Measurements from ENCODE around the gene SULT1A2.
"Not testable (repeated sequence)": the region's sequence is repeated elsewhere in the genome, so short reads cannot be mapped to it uniquely, and the experiment has no call there.

Gene SULT1A2

DNA sequence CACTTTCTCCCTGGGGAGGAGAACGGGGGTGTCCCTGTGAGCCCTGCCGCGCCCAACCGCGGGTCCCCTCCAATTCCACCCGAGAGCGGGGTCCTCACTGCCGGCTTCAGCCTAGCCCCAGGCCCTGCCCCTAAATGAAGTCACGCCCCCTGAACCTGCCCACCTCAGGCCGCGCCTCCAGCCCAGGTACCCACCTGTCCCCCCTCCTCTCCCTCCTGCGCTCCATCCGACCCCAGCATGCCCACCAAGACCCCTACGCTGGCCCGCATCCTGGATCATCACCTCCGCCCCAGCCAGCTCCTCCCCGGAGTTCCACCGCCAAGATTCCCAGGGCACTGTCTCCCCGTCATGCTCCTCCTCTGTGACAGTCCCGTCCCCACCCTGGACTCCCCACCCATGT, 4.1 kb upstream of the SULT1A2 start:
- H3K4me3 ChIP-seq (ENCODE audit: extremely low read depth, insufficient read depth, low read length, poor library complexity, severe bottlenecking); H3K27ac ChIP-seq (ENCODE audit: low read depth, low read length, severe bottlenecking); H3K9me3 ChIP-seq (ENCODE audit: control insufficient read depth, low read length); H3K36me3 ChIP-seq (ENCODE audit: control insufficient read depth, insufficient read depth, low read length): not testable (repeated sequence)
- peaks cover 17% of the 10 kb centered on the region for H3K4me1 ChIP-seq (ENCODE audit: control insufficient read depth, insufficient read depth, low read length, poor library complexity, severe bottlenecking)
- WGBS, 2 experiments (ENCODE audit: insufficient coverage in 2 of 2), result 88% methylated on average over 2 of the region's 20 CpGs; no CpG with 5 or more reads in 1 of the 2 experiments

DNA sequence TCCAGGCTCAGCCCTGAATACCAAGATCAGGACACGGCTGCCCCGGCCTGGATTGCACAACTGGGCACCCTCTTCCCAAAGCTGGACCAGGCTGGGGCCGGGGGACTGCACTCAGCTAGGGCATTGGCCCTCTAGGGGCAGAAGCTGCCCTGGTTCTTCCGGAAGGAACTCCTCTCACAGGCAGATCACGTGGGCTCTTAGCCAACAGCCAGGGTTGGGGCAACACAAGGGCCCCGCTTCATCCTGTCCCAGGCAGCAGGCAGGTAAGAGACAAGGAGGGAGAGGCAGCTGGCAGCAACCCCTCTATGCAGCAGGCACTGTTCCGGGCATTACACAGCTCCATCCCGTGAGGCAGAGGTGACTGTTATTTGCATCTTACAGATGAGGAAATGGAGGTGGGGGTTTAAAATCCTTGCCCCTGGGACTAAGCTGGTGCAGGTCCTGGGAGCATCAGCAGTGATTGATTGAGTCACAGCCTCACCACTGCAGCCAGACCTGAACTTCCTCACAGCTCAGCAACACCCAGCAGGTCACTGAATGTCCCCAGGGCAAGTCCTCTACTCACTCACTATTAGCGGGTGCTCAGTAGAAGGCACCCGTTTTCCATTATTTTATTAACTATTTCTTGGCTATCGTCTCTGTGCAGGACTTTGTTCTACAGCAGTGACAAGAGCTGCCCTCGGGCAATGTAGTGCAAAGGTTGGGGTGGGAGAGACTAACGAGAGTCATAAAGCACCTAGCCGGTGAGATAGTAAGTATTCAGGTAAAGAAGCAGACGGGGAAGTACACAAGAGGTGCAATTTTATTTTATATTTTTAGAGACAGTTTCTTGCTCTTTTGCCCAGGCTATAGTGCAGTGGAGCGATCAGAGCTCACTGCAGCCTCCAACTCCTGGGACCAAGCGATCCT, 2.8 kb upstream of the SULT1A2 start:
- WGBS, 2 experiments (ENCODE audit: insufficient coverage in 2 of 2), result no CpG with 5 or more reads among the region's 17 CpGs

DNA sequence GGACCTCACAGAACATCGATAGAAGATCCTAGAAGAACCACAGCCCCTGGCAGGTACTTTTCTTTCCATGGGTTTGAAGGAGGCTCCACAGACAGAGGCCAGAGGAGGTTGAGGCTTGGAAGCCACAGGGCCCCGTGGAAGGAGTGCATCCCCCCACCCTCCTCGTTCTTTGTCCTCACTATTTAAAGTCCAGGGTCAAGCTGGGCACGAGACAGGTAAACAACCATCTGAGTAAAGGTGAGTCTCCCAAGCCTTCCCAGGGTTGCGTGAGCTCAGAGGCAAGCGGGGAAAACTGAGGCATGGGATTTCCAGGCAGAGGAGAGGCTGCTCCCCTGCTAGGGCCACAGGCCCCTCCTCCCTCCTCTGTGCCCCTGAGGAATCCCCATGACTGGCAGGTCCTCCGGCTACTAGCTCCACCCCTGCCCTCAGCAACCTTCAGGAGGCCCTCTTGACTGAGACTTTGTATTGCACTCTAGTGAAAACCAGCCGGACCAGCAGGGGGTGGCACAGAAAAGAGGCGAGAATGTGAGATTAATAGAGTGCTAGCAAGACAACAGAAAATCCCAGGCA, 927 bp upstream of the SULT1A2 start:
- H3K9me3 ChIP-seq (ENCODE audit: control insufficient read depth, low read length), result no peaks in the 10 kb centered on the region
- H3K36me3 ChIP-seq (ENCODE audit: control insufficient read depth, insufficient read depth, low read length), result no peaks in the 10 kb centered on the region
- WGBS, 2 experiments (ENCODE audit: insufficient coverage in 2 of 2), result 75 to 76% methylated on average over 7 of the region's 9 CpGs
- H3K27ac ChIP-seq (ENCODE audit: low read depth, low read length, severe bottlenecking), result no peak overlapping the region
- H3K4me3 ChIP-seq (ENCODE audit: extremely low read depth, insufficient read depth, low read length, poor library complexity, severe bottlenecking), result no peak overlapping the region
- H3K4me1 ChIP-seq (ENCODE audit: control insufficient read depth, insufficient read depth, low read length, poor library complexity, severe bottlenecking), result peaks cover 17% of the 10 kb centered on the region

More for the DNA sequence above, 2.8 kb upstream of the SULT1A2 start:
- H3K9me3 ChIP-seq (ENCODE audit: control insufficient read depth, low read length); H3K4me3 ChIP-seq (ENCODE audit: extremely low read depth, insufficient read depth, low read length, poor library complexity, severe bottlenecking); H3K27ac ChIP-seq (ENCODE audit: low read depth, low read length, severe bottlenecking); H3K36me3 ChIP-seq (ENCODE audit: control insufficient read depth, insufficient read depth, low read length): not testable (repeated sequence)
- H3K4me1 ChIP-seq (ENCODE audit: control insufficient read depth, insufficient read depth, low read length, poor library complexity, severe bottlenecking), result peaks cover 17% of the 10 kb centered on the region

DNA sequence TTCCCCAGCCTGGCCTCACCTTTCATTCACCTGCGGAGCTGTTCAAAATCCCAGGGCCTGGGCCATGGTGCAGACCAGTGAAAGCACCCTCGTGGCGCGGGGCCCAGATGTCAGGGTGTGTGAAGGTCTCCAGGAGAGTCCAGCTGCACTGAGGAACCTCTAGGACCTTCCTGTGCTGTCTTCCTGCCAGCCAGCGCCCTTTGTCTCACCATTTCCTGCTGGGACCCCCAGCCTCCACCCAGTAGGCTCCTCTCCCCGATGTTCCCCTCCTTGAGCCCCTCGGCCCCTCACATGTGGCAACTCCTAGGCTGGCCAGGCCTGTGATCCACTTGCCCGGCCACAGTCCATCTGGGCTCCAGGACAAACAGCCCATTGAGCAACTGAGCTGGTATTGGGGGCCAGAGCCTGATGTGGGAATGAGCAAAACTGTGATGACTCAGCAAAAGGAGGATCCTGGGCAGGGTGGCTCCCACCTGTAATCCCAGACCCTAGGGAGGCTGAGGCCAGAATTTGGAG, 677 bp downstream of the SULT1A2 start:
- peaks cover 5% of the 10 kb centered on the region for H3K36me3 ChIP-seq (ENCODE audit: control insufficient read depth, insufficient read depth, low read length)
- H3K4me1 ChIP-seq (ENCODE audit: control insufficient read depth, insufficient read depth, low read length, poor library complexity, severe bottlenecking), result peaks cover 17% of the 10 kb centered on the region
- WGBS, 2 experiments (ENCODE audit: insufficient coverage in 2 of 2), result 85 to 90% methylated on average over 8 of the region's 8 CpGs
- no peak overlapping the region for H3K27ac ChIP-seq (ENCODE audit: low read depth, low read length, severe bottlenecking)
- H3K4me3 ChIP-seq (ENCODE audit: extremely low read depth, insufficient read depth, low read length, poor library complexity, severe bottlenecking), result no peak overlapping the region
- H3K9me3 ChIP-seq (ENCODE audit: control insufficient read depth, low read length), result no peaks in the 10 kb centered on the region

DNA sequence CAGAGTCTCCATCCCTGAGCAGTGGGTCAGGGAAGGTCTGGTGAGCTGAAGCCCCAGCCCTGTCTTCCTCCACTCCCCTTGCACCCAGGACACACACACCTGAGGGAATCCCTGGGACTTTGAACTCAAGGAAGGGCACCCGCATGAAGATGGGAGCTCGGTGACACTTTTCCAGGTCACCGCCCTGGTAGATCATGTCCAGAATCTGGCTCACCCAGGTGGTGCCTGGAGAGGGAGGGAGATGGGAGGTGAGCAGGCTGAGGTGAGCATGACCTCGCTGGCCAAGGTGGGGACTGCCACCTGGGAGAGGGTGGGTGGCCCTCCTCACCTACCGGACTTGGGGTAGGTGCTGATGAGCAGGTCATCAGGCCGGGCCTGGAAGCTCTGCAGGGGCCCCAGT, 1.4 kb downstream of the SULT1A2 start:
- not testable (repeated sequence) for H3K27ac ChIP-seq (ENCODE audit: low read depth, low read length, severe bottlenecking); H3K4me3 ChIP-seq (ENCODE audit: extremely low read depth, insufficient read depth, low read length, poor library complexity, severe bottlenecking)
- WGBS, 2 experiments (ENCODE audit: insufficient coverage in 2 of 2), result 100% methylated on average over 3 of the region's 6 CpGs; no CpG with 5 or more reads in 1 of the 2 experiments

DNA sequence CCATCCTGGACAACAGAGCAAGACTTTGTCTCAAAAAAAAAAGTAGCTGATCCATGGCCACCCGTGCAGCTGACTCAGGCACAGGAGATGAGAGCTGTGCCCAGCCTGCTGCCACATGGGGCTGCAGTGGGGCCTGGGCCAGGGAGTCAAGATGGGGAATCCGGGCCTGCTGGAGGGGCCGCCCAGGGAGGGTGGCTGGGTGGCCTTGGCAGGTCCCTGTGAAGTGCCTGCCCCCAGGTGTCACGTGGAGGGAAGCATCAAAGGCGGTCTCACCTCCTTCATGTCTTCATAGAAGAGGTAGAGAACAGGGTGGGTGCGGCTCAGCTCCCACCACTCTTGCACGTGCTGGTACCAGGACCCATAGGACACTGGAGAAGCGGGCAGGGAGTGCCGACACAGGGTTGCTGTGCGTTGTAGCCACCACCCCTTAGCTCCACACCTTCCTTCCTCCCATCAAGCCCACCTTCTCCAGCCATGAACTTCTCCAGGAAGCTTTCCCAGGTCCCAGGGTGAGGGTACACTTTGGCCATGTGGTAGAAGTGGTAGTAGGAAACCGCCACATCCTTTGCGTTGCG, 3.8 kb downstream of the SULT1A2 start:
- 93 to 94% methylated on average over 5 to 8 of the region's 13 CpGs for WGBS, 2 experiments (ENCODE audit: insufficient coverage in 2 of 2)
- Histone ChIP-seq H3K9me3 (ENCODE audit: control insufficient read depth, low read length) (no peaks in the 10 kb centered on the region), H3K4me1 (ENCODE audit: control insufficient read depth, insufficient read depth, low read length, poor library complexity, severe bottlenecking) (peaks cover 17% of the 10 kb centered on the region), H3K27ac (ENCODE audit: low read depth, low read length, severe bottlenecking) (no peak overlapping the region), H3K4me3 (ENCODE audit: extremely low read depth, insufficient read depth, low read length, poor library complexity, severe bottlenecking) (no peak overlapping the region), H3K36me3 (ENCODE audit: control insufficient read depth, insufficient read depth, low read length) (peaks cover 27% of the 10 kb centered on the region)

More for the DNA sequence above, 1.4 kb downstream of the SULT1A2 start:
- peaks cover 17% of the 10 kb centered on the region for H3K4me1 ChIP-seq (ENCODE audit: control insufficient read depth, insufficient read depth, low read length, poor library complexity, severe bottlenecking)
- peaks cover 13% of the 10 kb centered on the region for H3K36me3 ChIP-seq (ENCODE audit: control insufficient read depth, insufficient read depth, low read length)
- H3K9me3 ChIP-seq (ENCODE audit: control insufficient read depth, low read length), result not testable (repeated sequence)

DNA sequence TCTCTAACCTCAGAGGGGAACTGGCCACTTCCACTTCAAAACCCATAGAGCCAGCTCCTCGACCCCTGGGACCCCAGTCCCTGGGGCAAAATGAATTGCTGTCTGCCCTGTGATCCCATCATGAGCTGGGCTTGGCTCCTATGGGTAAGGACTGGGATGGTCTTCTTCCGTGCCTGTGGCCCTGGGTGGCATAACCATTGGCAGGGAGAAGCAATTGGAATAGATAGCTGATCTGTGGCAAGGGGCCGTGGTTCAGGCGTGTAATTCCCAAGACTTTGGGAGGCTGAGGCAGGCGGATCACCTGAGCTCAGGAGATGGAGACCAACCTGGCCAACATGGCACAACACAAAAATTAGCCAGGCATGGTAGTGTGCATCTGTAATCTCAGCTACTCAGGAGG, 4.3 kb downstream of the SULT1A2 start:
- 96 to 98% methylated on average over 3 to 4 of the region's 5 CpGs for WGBS, 2 experiments (ENCODE audit: insufficient coverage in 2 of 2)
- H3K4me1 ChIP-seq (ENCODE audit: control insufficient read depth, insufficient read depth, low read length, poor library complexity, severe bottlenecking), result peaks cover 13% of the 10 kb centered on the region
- H3K9me3 ChIP-seq (ENCODE audit: control insufficient read depth, low read length), result no peaks in the 10 kb centered on the region
- no peak overlapping the region for H3K27ac ChIP-seq (ENCODE audit: low read depth, low read length, severe bottlenecking)
- H3K36me3 ChIP-seq (ENCODE audit: control insufficient read depth, insufficient read depth, low read length), result peaks cover 32% of the 10 kb centered on the region
- H3K4me3 ChIP-seq (ENCODE audit: extremely low read depth, insufficient read depth, low read length, poor library complexity, severe bottlenecking), result no peak overlapping the region

DNA sequence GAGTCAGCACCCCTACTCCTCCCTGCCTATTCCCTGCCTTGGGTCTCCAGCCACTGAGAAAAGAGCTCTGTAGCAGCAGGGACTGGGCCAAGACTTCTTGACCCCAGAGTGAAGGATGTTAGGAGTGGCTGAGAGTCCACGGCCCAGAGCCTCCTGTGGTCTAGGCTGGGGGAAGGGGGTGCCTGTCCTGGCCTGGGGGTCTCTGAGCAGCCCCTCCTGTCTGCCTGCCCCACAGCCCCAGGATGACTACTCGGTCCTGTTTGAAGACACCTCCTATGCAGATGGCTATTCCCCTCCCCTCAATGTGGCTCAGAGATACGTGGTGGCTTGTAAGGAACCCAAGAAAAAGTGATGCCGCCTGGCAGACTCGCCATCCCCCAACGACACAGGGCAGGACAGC, 5.5 kb downstream of the SULT1A2 start:
- 91 to 93% methylated on average over 5 of the region's 6 CpGs for WGBS, 2 experiments (ENCODE audit: insufficient coverage in 2 of 2)
- no peaks in the 10 kb centered on the region for H3K9me3 ChIP-seq (ENCODE audit: control insufficient read depth, low read length)
- H3K4me1 ChIP-seq (ENCODE audit: control insufficient read depth, insufficient read depth, low read length, poor library complexity, severe bottlenecking), result peaks cover 5% of the 10 kb centered on the region
- H3K4me3 ChIP-seq (ENCODE audit: extremely low read depth, insufficient read depth, low read length, poor library complexity, severe bottlenecking), result no peak overlapping the region
- no peak overlapping the region for H3K27ac ChIP-seq (ENCODE audit: low read depth, low read length, severe bottlenecking)
- H3K36me3 ChIP-seq (ENCODE audit: control insufficient read depth, insufficient read depth, low read length), result peaks cover 39% of the 10 kb centered on the region

DNA sequence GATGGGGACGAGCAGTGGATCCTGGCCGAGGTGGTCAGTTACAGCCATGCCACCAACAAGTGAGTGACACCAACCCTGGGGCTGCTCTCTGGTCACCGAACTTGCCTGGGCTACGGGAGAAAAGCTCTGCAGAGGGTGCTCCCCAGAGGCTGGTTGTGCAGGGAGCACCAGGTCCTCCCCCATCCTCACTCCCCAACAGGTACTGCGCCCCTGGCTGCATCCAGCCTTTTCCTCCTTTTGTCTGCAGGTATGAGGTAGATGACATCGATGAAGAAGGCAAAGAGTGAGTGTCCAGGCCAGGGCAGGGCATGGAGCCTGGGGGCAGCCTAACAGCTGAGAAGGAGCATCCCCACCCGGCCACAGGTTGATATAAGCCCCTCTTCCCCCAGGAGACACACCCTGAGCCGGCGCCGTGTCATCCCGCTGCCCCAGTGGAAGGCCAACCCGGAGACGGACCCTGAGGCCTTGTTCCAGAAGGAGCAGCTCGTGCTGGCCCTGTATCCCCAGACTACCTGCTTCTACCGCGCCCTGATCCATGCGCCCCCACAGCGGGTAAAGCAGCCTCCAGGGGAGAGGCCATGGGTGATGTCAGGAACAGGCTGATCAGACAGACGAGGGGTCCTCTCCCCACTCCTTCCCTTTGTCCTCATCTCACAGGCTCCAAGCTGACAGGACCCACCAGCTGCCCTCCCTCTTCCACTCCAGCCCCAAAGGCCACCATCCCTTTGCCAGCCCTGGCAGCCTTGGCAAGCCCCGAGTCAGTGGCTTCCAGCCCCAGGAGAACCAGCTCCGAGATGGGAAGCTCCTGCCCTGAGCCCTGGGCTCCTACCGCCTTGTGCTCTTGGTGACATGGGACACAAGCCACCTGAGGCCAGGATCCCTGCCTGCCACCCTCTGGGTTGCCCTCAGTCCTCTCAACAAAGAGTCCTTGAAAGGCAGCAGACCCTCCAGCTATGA, 6.2 kb downstream of the SULT1A2 start:
- H3K36me3 ChIP-seq (ENCODE audit: control insufficient read depth, insufficient read depth, low read length), result peaks cover 41% of the 10 kb centered on the region
- WGBS, 2 experiments (ENCODE audit: insufficient coverage in 2 of 2), result 92 to 96% methylated on average over 16 to 19 of the region's 22 CpGs
- H3K27ac ChIP-seq (ENCODE audit: low read depth, low read length, severe bottlenecking), result no peak overlapping the region
- no peak overlapping the region for H3K4me3 ChIP-seq (ENCODE audit: extremely low read depth, insufficient read depth, low read length, poor library complexity, severe bottlenecking)
- peaks cover 3% of the 10 kb centered on the region for H3K4me1 ChIP-seq (ENCODE audit: control insufficient read depth, insufficient read depth, low read length, poor library complexity, severe bottlenecking)
- no peaks in the 10 kb centered on the region for H3K9me3 ChIP-seq (ENCODE audit: control insufficient read depth, low read length)

DNA sequence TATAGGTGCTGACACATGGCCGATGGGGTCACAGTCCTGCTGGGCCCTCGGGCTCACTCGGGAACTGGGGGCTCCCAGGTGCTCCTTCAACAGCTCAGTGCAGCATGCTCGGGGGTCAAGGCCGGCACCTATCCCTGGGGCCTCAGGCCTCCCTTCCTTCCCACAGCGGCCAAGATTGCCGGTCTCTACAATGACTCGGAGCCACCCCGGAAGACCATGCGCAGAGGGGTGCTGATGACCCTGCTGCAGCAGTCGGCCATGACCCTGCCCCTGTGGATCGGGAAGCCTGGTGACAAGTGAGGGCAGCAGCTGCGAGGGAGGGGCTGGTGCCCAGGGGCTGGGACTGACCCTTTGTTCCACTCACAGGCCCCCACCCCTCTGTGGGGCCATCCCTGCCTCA, 6.9 kb downstream of the SULT1A2 start:
- Histone ChIP-seq H3K9me3 (ENCODE audit: control insufficient read depth, low read length) (no peaks in the 10 kb centered on the region), H3K36me3 (ENCODE audit: control insufficient read depth, insufficient read depth, low read length) (peaks cover 47% of the 10 kb centered on the region), H3K4me1 (ENCODE audit: control insufficient read depth, insufficient read depth, low read length, poor library complexity, severe bottlenecking) (peaks cover 3% of the 10 kb centered on the region), H3K27ac (ENCODE audit: low read depth, low read length, severe bottlenecking) (no peak overlapping the region), H3K4me3 (ENCODE audit: extremely low read depth, insufficient read depth, low read length, poor library complexity, severe bottlenecking) (no peak overlapping the region)
- 94 to 100% methylated on average over 4 to 11 of the region's 13 CpGs for WGBS, 2 experiments (ENCODE audit: insufficient coverage in 2 of 2)

All from mesodermal cell (in vitro differentiated cells).